Measurements from ENCODE around the gene POC1B.
A peak's percentile ranks its signal among the peaks of the same experiment; 100 is the strongest.

- TF ChIP-seq MAX (IDR thresholded peaks at IDR 0.05), result peak; percentile 18
- no peak for TF ChIP-seq GABPA (IDR thresholded peaks at IDR 0.05 in 1 of 2, conservative IDR thresholded peaks at IDR 0.05 in 1 of 2)
- TF ChIP-seq CTCF (IDR thresholded peaks at IDR 0.05; ENCODE audit: low read depth, low read length, missing input control), result no peak
- peak; percentile 54 for TF ChIP-seq SP1 (IDR thresholded peaks at IDR 0.05)
- TF ChIP-seq EGR1 (IDR thresholded peaks at IDR 0.05; ENCODE audit: low read depth in 2 of 2), result no peak
- peak; percentile 19 to 43 for TF ChIP-seq RAD21 (IDR thresholded peaks at IDR 0.05)
Observed at GRCh38 chr12:89453121-89453978, 72.5 kb downstream of the POC1B start.
